WTC11 (cell line): ENCODE results near the gene MPI.

Experiments
- E2F5 ChIP-seq: sonication (generic); formaldehyde crosslinking; IDR thresholded peaks from 2 replicates; pipeline ENCODE4 v1.8.1; 2022; ENCODE audit warnings: mild to moderate bottlenecking, moderate library complexity, missing genetic modification reagents
- IRF2 ChIP-seq: sonication (generic); formaldehyde crosslinking; IDR thresholded peaks from 2 replicates; pipeline ENCODE4 v1.8.0; 2022; ENCODE audit warnings: low read depth, missing genetic modification reagents, borderline replicate concordance
- ZBTB43 ChIP-seq: sonication (generic); formaldehyde crosslinking; IDR thresholded peaks from 2 replicates; pipeline ENCODE4 v1.8.1; 2023; ENCODE audit warnings: mild to moderate bottlenecking, missing genetic modification reagents

- TF ChIP-seq IRF2 (CRISPR knock-in tag) = no peak
- TF ChIP-seq ZBTB43 = no peak
- TF ChIP-seq E2F5 (CRISPR knock-in tag) = no peak
Observed at GRCh38 chr15:74893627-74894026, 3.8 kb downstream of the MPI start.
